SW480 (cell line): ENCODE data around the gene GMDS.
"Not testable (repeated sequence)": the region's sequence is repeated elsewhere in the genome, so short reads cannot be mapped to it uniquely, and the experiment has no call there.

ENCODE experiments used
- DNase-seq: peaks from one replicate; pipeline ENCODE4 v3.0.0-alpha.2; 2016; ENCODE audit warnings: low spot score

Gene GMDS

GRCh38 chr6:1708122-1708521, 537.3 kb downstream of the GMDS start:
- DNase-seq: no peak

GRCh38 chr6:1705630-1706029, 539.8 kb downstream of the GMDS start:
- DNase-seq: no peak

DNA sequence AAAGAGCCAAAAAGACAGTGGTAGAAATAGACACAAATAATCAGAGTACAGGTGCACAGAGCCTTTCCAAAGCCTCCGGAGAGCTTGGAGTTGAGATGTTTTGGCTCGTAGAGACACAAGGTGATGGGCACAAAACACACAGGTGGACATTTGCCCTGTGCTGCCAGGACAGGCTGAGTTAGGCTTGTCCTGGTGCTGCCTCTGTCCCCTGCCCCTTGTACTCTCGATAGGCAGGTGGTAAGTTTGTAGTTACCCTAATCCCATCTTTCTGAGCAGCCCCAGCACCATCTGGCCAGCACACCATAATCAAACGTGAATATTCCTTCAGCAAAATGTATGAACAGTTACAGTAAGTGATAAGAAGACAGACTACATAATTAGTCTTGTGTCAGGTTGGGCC, 540.2 kb downstream of the GMDS start:
- no peak for DNase-seq

DNA sequence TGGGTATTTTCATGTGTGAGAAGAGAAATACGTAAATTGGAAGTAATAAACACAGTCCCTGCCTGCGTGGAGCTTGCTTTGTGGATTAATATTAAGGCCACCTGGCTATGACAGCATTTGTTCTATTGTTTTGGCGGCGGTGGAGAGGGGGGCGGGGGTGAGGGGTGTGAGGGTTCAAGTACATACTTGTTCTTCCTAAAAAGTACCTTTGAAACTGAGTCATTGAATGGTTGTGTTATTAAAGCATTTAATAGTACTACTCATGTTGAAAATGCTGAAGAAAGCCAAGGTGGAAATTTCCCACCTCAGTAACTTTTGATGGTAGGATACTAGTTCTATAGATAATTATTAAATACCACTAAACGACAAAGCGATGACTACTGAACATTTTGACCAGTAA, 540.7 kb downstream of the GMDS start:
- peak; percentile 8 for DNase-seq

GRCh38 chr6:1703923-1704322, 541.5 kb downstream of the GMDS start:
- DNase-seq: no peak

DNA sequence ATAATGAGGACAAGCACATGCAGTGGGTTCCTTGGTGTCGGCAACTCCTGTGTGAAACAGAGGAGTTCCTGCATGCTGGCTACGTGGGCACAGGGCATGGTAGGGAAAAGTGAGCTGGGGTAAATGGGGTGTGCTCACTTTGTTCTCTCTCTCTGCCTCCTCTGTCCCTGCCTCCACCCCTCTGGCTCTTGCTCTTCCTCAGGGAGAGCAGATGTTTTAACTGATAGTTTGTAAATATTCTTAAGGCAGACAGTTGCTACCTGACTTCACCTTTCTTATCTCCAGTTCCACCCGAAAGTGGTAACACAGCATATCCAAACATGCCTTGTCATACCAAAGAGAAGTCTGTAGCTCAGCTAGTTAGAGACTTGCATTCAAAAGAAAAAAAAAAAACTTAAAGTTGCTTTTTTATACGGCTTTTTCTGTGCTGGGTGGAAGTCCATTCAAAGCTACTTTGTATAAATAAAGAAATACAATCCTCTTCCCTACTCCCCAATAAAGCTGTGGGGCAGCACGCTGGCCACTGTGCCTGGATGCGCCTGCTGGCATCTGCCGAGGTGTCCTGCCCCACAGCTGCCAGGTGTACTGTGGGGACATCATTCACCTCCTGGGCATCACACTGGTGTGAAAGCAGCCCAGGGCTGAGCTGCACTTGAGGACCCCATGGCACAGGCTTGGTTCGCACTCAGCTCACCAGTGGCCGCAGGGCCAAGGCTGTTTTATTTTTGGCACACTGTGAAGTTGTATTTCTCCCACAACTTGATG, 542.1 kb downstream of the GMDS start:
- no peak for DNase-seq

DNA sequence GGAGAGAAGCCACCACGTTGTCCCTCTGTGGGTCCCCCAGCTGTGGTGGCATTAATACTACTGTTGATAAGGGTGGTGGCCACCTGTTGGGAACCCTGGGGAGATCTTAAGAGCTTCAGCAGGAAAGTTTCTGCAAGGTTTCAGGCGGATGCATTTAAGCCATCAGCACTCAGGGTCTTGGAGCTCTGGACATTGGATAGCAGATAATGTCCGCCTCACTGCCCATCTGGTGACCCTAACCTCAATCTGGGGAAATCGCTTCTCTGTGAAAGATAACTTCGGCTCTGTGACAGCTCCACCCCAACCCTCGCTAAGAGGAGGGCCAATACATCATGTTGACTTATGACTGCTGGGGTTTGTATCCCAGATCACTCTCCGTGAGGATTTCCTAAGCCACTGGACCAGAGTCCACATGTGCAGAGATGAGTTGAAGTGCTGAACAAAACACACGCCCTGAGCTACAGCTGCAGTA, 542.8 kb downstream of the GMDS start:
- no peak for DNase-seq

- DNase-seq: no peak
These were observed 543.6 kb downstream of the GMDS start for GRCh38 chr6:1701668-1702353.

DNA sequence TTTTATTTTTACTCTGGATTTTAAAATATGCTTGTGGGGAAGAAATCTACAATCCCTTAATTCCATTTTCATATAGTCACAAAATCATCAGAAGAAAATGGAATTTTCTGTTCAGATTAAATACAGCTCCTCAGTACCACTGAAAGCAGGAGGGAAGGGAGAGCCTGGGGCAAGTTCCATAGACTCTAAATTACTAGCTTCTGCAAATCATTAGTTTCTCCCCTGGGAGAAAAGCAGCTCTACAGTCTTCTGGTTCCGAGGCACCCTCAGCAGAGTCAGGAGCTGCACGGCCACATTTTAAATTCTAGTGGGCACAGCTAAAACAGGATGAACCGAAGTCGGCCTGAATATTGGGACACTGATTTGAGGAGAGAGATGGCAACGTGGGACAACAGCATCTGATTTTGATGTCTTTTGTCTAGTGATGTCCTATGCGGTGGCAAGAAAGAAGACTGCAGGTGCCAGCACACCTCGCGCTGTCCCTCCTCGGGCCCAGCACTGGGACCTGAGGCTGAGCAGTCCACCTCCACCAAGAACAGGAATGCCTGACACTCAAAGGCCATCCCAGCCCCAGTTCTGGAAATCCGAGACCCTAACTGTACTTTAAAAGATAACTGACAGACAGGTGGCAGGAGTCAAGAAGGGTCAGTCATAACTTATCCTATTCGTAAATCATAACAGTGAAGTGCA, 545.0 kb downstream of the GMDS start:
- no peak for DNase-seq

- DNase-seq: no peak
These were observed 546.9 kb downstream of the GMDS start for GRCh38 chr6:1698527-1698926.

DNA sequence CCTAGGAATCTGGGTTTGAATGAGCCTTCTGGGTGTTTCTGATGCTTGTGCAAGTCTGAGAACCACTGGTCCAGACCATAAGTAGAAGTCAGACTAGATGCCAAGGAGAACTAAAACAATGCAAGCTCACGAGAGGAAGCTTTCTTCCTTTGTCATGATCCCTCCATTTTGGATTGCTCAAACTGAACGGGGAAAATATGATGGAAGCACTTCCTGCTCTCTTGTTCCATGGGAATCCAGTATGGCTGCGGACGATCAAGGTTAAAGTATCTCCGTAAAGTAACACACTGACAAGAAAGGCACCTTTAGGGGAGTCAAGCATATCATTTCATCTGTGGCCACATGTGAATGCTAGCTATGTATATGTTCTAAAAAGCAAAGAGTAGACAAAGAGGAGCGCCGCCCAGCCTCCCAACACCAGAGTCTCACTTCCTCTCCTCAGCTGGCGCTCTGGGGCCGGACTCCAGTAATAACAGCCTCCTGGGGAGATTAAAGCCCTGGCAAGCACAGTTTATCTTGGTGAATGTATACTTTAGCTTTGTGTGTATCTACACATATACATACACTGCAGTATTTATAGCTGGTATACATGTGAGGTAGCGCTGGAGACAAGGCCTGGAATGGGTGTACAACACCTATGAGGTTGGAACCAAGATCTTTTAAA, 547.6 kb downstream of the GMDS start:
- DNase-seq: no peak

GRCh38 chr6:1696463-1696850, 548.9 kb downstream of the GMDS start:
- no peak for DNase-seq

DNA sequence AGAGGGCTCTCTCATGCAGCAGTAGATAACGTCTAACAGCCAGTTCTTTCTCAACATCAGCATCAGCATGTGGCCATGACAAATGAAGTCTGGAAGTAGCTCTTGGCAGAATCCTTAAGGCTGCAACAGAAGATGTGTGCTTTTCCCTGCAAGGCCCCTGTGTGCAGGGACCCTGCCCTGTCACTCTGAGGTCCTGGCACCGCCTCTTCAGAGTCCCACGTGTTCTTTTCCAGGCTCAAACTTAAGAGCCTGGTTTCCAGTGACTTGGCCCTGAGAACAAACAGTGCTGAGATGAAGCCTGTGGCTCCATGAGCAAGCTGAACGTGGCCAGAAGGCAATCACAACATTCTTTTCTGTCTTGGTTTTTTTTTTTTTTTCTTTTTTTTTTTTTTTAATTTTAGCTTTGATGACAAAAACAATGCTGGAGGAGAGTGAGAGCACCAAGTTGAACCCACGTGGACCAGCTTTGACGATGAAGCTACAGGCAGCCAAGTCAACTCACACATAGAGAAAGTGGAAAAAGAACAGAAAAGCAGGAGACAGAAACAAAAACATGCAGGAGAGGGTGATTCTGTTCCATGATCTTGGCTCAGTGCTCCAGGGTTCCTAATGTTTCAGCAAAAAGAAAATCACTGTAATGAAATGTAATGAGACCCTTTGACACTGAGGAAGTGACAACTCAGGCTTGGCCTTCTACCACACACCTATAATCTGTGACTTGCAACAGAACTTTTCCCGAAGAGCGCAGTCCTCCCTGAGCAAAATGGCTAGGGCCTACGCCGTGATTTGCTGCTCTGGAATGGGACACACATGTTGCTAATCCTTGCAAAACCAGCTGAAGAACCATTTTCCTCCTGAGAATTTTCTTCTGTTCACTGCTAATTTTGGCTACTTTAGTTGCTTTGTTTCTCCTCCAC, 549.6 kb downstream of the GMDS start:
- no peak for DNase-seq

GRCh38 chr6:1691828-1692227, 553.6 kb downstream of the GMDS start:
- not testable (repeated sequence) for DNase-seq

DNA sequence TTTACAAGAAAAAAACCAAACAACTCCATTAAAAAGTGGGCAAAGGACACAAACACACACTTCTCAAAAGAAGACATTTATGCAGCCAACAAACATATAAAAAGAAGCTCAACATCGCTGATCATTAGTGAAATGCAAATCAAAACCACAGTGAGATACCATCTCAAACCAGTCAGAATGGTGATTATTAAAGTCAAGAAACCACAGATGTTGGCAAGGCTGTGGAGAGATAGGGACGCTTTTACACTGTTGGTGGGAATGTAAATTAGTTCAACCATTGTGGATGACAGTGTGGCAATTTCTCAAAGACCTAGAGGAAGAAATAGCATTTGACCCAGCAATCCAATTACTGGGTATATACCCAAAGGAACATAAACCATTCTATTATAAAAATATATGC, 554.7 kb downstream of the GMDS start:
- not testable (repeated sequence) for DNase-seq

DNA sequence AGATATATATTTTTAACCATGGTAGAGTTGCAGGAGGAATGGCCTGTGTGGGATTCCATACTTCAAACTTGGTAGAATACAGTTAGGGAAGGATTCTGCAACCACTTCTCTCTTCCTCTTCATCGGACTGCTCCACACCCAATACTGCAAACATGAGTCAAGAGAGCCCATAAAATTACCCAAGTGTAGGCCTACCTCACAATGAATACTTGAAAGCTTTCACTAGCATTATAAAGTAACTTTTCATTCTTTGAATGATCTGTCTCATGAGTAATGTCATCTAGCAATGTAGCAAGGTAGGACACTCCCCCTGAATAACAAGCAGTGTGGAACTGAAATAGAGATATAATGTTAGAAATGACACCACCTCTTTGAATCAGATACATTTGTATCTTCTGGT, 556.3 kb downstream of the GMDS start:
- DNase-seq: no peak

- DNase-seq: no peak
These were observed 557.0 kb downstream of the GMDS start for GRCh38 chr6:1688396-1688795.

DNA sequence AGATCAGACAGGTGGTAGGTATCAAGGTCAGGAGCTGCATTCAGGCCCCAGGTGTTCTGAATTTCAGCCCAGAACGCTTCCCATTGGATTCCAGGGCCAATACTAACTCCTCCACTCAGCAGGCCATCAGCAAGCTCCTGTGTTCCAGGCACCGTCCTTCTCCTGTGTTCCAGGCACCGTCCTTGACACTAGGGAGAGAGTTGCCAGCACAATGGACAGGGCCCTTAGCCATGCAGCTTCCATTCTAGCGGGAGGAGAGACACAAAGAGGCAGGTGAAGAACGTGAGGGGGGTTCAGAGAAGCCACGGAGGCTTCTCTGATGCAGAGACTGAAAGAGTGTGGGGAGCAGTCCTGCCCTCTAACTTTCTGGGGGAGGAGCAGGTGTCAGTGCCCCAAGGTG, 558.0 kb downstream of the GMDS start:
- DNase-seq: no peak

DNA sequence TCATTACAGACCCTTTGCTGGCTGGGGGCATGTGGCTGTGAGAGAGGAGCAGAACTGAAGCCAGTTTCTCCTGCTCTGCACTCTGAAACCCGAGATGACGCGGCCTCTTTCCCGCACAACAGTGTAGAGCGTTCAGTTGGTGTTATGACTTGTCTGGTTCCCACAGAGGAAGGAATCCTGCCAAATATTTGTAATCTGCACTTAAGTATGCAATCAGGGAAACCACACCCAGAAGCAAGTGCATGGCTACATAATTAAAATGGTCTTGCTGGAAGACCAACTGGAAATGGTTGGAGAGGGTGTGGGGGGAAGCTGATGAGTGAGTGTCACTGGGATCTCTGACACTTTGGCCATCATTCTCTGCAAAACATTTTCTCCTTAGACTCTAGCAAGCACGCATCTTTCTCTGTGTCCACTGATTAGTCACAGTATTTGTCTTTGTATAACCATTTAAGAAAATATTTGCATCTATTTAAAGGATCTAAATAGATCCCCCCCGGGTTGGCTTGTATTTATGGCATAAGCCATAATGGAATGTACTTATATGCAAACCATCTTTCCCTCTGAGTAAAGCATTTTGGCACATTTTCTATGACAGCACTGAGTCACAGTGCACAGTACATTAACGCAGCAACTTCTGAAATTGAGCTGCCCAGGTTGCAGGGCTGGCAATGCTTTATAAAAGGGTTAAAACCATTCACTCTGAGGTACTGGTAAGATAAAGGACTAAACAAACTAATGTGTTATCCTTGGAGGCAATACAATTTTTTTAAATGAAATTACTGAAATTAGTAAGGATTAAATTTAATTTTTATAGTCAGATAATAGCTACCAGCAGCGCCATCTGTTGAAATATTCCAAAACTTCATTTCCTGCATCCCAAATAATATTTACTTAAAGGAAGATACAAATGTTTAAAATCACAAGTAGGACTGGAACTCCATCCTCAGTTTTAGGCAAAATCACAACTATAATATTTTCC, 559.0 kb downstream of the GMDS start:
- peak; percentile 33 for DNase-seq

DNA sequence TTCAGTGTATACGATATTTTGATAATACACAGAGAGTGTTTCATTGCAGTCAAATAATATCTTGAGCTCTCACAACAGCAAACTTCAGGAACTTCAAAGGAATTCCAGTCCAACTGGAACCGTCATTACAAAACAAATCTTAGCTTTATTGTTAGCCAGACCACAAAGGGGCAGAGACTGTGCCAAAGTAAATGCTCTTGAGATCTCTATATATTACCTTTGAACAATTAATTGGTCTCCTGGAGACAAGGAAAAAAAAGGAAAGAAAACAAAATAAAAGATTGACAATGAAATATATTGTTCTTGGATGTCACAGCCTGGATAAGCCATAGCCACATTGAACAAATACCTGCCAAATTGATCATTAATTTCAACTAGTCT, 565.7 kb downstream of the GMDS start:
- peak; percentile 46 for DNase-seq
